SK-N-SH treated with all-trans-retinoic acid at 6 μM for 48 hours (cell line): ENCODE data around the gene SRF.
"Not testable (repeated sequence)": the region's sequence is repeated elsewhere in the genome, so short reads cannot be mapped to it uniquely, and the experiment has no call there.

ENCODE experiments used
- ATAC-seq: fragments of 200-7000 bp; cut with Tn5 transposase; 3 replicates; pipeline ENCODE4 v1.9.1; 2020; ENCODE audit warnings: mild to moderate bottlenecking, moderate library complexity
- BACH2 ChIP-seq: fragments of 250-450 bp; sonication (Bioruptor Pico); IDR thresholded peaks from 2 replicates; pipeline ENCODE4 v1.9.0; 2021; ENCODE audit warnings: mild to moderate bottlenecking, borderline replicate concordance
- CREB5 ChIP-seq: fragments of 250-450 bp; sonication (Bioruptor Pico); IDR thresholded peaks from 2 replicates; pipeline ENCODE4 v1.5.1; 2020; ENCODE audit warnings: low read depth, mild to moderate bottlenecking, moderate library complexity
- CSDC2 ChIP-seq: fragments of 250-450 bp; sonication (Bioruptor Pico); IDR thresholded peaks from 2 replicates; pipeline ENCODE4 v1.5.0; 2020; ENCODE audit warnings: mild to moderate bottlenecking, moderate library complexity
- ESRRG ChIP-seq: fragments of 250-450 bp; sonication (Bioruptor Pico); IDR thresholded peaks from 2 replicates; pipeline ENCODE4 v1.6.1; 2021; ENCODE audit warnings: mild to moderate bottlenecking
- GLIS3 ChIP-seq: fragments of 250-450 bp; sonication (Bioruptor Pico); IDR thresholded peaks from 2 replicates; pipeline ENCODE4 v1.5.0; 2020; ENCODE audit warnings: mild to moderate bottlenecking, moderate library complexity
- ISL1 ChIP-seq: fragments of 250-450 bp; sonication (Bioruptor Pico); IDR thresholded peaks from 2 replicates; pipeline ENCODE4 v2.1.2; 2022; ENCODE audit warnings: mild to moderate bottlenecking, moderate library complexity
- OSR1 ChIP-seq: fragments of 250-450 bp; sonication (Bioruptor Pico); IDR thresholded peaks from 2 replicates; pipeline ENCODE4 v1.8.0; 2022; ENCODE audit warnings: moderate library complexity, mild to moderate bottlenecking, inconsistent platforms
- PATZ1 ChIP-seq: fragments of 250-450 bp; sonication (Bioruptor Pico); IDR thresholded peaks from 2 replicates; pipeline ENCODE4 v1.8.0; 2020; ENCODE audit warnings: mild to moderate bottlenecking, moderate library complexity, borderline replicate concordance
- POU6F1 ChIP-seq: fragments of 250-450 bp; sonication (Bioruptor Pico); IDR thresholded peaks from 2 replicates; pipeline ENCODE4 v1.8.0; 2021; ENCODE audit warnings: low read depth, mild to moderate bottlenecking, moderate library complexity, borderline replicate concordance
- RARB ChIP-seq: fragments of 250-450 bp; sonication (Bioruptor Pico); IDR thresholded peaks from 2 replicates; pipeline ENCODE4 v1.8.0; 2021; ENCODE audit warnings: mild to moderate bottlenecking, moderate library complexity
- SNAI2 ChIP-seq: fragments of 250-450 bp; sonication (Bioruptor Pico); IDR thresholded peaks from 2 replicates; pipeline ENCODE4 v1.5.0; 2020; ENCODE audit warnings: mild to moderate bottlenecking, moderate library complexity
- TOX ChIP-seq: fragments of 250-450 bp; sonication (Bioruptor Pico); IDR thresholded peaks from 2 replicates; pipeline ENCODE4 v1.8.0; 2021; ENCODE audit warnings: mild to moderate bottlenecking, moderate library complexity, borderline replicate concordance
- ZFP3 ChIP-seq: fragments of 250-450 bp; sonication (Bioruptor Pico); IDR thresholded peaks from 2 replicates; pipeline ENCODE4 v1.5.0; 2020; ENCODE audit warnings: mild to moderate bottlenecking, moderate library complexity
- ZFP30 ChIP-seq: fragments of 450-650 bp; formaldehyde crosslinking; IDR thresholded peaks from 2 replicates; pipeline ENCODE4 v1.5.0; 2022; ENCODE audit warnings: mild to moderate bottlenecking, moderate library complexity
- ZNF565 ChIP-seq: fragments of 450-650 bp; formaldehyde crosslinking; conservative IDR thresholded peaks from 2 replicates; pipeline ENCODE4 v1.5.0; 2020; ENCODE audit warnings: low read depth, mild to moderate bottlenecking, moderate library complexity
- ZNF70 ChIP-seq: fragments of 450-650 bp; formaldehyde crosslinking; IDR thresholded peaks from 2 replicates; pipeline ENCODE4 v1.5.0; 2020; ENCODE audit warnings: mild to moderate bottlenecking, moderate library complexity
- ZNF8 ChIP-seq: fragments of 450-650 bp; formaldehyde crosslinking; IDR thresholded peaks from 2 replicates; pipeline ENCODE4 v1.5.0; 2020; ENCODE audit warnings: mild to moderate bottlenecking, moderate library complexity
- TF ChIP-seq, protein P1 (sequence below): fragments of 250-450 bp; sonication (Bioruptor Pico); IDR thresholded peaks from 2 replicates; pipeline ENCODE4 v1.5.0; 2020; ENCODE audit warnings: mild to moderate bottlenecking, moderate library complexity
- TF ChIP-seq, protein P2 (sequence below): fragments of 250-450 bp; sonication (Bioruptor Pico); IDR thresholded peaks from 2 replicates; pipeline ENCODE4 v1.5.1; 2021; ENCODE audit warnings: mild to moderate bottlenecking, moderate library complexity

SRF gene

DNA sequence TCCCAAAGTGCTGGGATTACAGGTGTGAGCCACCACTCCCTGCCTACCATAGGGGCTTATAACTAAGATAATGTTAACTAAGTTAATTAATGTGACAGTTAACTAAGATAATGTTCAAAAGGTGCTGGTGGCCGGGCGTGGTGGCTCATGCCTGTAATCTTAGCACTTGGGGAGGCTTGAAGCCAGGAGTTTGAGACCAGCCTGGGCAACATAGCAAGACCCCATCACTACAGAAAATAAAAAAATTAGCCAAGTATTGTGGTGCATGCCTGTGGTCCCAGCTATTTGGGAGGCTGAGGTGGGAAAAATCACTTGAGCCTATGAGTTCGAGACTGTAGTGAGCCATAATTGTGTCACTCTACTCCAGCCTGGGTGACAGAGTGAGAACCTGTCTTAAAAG lies 32.8 kb upstream of the SRF start:
- TF ChIP-seq BACH2 (no peak), SNAI2 (no peak), ZFP30 (CRISPR knock-in tag) (no peak), TOX (CRISPR knock-in tag) (no peak), GLIS3 (CRISPR knock-in tag) (no peak), ESRRG (CRISPR knock-in tag) (no peak), ISL1 (CRISPR knock-in tag) (no peak), ZFP3 (CRISPR knock-in tag) (no peak), ZNF70 (no peak), OSR1 (CRISPR knock-in tag) (no peak), RARB (CRISPR knock-in tag) (no peak), ZNF565 (CRISPR knock-in tag) (no peak)
- TF ChIP-seq, protein P1, sequence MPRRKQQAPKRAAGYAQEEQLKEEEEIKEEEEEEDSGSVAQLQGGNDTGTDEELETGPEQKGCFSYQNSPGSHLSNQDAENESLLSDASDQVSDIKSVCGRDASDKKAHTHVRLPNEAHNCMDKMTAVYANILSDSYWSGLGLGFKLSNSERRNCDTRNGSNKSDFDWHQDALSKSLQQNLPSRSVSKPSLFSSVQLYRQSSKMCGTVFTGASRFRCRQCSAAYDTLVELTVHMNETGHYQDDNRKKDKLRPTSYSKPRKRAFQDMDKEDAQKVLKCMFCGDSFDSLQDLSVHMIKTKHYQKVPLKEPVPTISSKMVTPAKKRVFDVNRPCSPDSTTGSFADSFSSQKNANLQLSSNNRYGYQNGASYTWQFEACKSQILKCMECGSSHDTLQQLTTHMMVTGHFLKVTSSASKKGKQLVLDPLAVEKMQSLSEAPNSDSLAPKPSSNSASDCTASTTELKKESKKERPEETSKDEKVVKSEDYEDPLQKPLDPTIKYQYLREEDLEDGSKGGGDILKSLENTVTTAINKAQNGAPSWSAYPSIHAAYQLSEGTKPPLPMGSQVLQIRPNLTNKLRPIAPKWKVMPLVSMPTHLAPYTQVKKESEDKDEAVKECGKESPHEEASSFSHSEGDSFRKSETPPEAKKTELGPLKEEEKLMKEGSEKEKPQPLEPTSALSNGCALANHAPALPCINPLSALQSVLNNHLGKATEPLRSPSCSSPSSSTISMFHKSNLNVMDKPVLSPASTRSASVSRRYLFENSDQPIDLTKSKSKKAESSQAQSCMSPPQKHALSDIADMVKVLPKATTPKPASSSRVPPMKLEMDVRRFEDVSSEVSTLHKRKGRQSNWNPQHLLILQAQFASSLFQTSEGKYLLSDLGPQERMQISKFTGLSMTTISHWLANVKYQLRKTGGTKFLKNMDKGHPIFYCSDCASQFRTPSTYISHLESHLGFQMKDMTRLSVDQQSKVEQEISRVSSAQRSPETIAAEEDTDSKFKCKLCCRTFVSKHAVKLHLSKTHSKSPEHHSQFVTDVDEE, result no peak
- TF ChIP-seq, protein P2, sequence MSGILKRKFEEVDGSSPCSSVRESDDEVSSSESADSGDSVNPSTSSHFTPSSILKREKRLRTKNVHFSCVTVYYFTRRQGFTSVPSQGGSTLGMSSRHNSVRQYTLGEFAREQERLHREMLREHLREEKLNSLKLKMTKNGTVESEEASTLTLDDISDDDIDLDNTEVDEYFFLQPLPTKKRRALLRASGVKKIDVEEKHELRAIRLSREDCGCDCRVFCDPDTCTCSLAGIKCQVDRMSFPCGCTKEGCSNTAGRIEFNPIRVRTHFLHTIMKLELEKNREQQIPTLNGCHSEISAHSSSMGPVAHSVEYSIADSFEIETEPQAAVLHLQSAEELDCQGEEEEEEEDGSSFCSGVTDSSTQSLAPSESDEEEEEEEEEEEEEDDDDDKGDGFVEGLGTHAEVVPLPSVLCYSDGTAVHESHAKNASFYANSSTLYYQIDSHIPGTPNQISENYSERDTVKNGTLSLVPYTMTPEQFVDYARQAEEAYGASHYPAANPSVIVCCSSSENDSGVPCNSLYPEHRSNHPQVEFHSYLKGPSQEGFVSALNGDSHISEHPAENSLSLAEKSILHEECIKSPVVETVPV (CRISPR knock-in tag), result no peak
- no peak for ATAC-seq

GRCh38 chr6:43139973-43140372 lies 31.1 kb upstream of the SRF start:
- not testable (repeated sequence) for ATAC-seq

DNA sequence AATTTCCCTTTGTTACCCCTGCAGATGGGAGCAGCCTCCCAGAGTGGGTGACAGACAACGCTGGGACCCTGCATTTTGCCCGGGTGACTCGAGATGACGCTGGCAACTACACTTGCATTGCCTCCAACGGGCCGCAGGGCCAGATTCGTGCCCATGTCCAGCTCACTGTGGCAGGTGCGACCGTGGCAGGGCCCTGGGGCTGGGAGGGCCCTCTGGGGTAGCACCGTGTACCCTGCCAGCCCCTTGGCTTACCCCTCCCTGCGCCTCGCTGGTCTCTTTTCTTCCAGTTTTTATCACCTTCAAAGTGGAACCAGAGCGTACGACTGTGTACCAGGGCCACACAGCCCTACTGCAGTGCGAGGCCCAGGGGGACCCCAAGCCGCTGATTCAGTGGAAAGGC lies 29.4 kb upstream of the SRF start:
- no peak for ATAC-seq
- no peak for TF ChIP-seq ZFP30 (CRISPR knock-in tag)
- no peak for TF ChIP-seq PATZ1 (CRISPR knock-in tag)
- TF ChIP-seq ZNF565 (CRISPR knock-in tag), result no peak
- TF ChIP-seq POU6F1 (CRISPR knock-in tag), result no peak
- no peak for TF ChIP-seq ESRRG (CRISPR knock-in tag)
- no peak for TF ChIP-seq ZFP3 (CRISPR knock-in tag)
- TF ChIP-seq, protein P2 (CRISPR knock-in tag), result no peak
- TF ChIP-seq CSDC2 (CRISPR knock-in tag), result no peak
- no peak for TF ChIP-seq SNAI2
- TF ChIP-seq TOX (CRISPR knock-in tag), result no peak
- no peak for TF ChIP-seq CREB5 (CRISPR knock-in tag)
- no peak for TF ChIP-seq RARB (CRISPR knock-in tag)

DNA sequence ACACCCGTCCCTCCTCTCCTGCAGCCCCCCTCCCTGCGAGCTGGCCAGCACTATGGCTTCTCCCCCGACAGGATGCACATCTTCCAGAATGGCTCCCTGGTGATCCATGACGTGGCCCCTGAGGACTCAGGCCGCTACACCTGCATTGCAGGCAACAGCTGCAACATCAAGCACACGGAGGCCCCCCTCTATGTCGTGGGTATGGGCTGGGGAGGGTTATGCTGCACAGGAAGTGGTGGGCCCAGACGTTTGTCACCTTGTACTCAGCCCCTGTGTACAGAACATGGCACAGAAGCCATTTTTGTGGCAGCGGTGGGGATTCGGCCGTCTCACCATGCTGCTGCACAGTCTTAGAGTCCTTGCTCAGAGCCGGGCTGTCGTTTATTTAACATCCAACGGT lies 29.0 kb upstream of the SRF start:
- TF ChIP-seq ZNF8, result no peak
- TF ChIP-seq, protein P2 (CRISPR knock-in tag), result no peak
- TF ChIP-seq PATZ1 (CRISPR knock-in tag), result no peak
- no peak for TF ChIP-seq CREB5 (CRISPR knock-in tag)
- no peak for TF ChIP-seq ZFP3 (CRISPR knock-in tag)
- TF ChIP-seq, all 23 proteins: peak for 0
- ATAC-seq, result no peak
